Loucy (cell line): Measurements from ENCODE around the gene SNX20.

ENCODE experiments used
- H2AFZ ChIP-seq: fragments of 200-600 bp; sonication (generic); 2 replicates; pipeline ENCODE4 v1.6.0; 2016; ENCODE audit warnings: antibody characterized with exemption, mild to moderate bottlenecking, low read length, moderate library complexity
- H3F3A ChIP-seq: fragments of 200-600 bp; 2 replicates; pipeline ENCODE4 v1.6.0; 2016; ENCODE audit warnings: antibody characterized with exemption, low read depth, mild to moderate bottlenecking
- H3K27me3 ChIP-seq: fragments of 200-600 bp; sonication (generic); 2 replicates; pipeline ENCODE4 v1.6.1; 2014; ENCODE audit warnings: low read length, mild to moderate bottlenecking; ENCODE audit not compliant: insufficient read depth, poor library complexity, severe bottlenecking
- H3K36me3 ChIP-seq: fragments of 200-600 bp; sonication (generic); 2 replicates; pipeline ENCODE4 v1.6.1; 2016; ENCODE audit warnings: low read length; ENCODE audit not compliant: insufficient read depth
- H3K4me1 ChIP-seq: fragments of 200-600 bp; sonication (generic); 2 replicates; pipeline ENCODE4 v1.5.1; 2014; ENCODE audit warnings: low read length, mild to moderate bottlenecking; ENCODE audit not compliant: insufficient read depth, poor library complexity, severe bottlenecking
- H3K4me2 ChIP-seq: fragments of 200-600 bp; sonication (generic); 2 replicates; pipeline ENCODE4 v1.6.0; 2014; ENCODE audit warnings: antibody characterized with exemption, low read length, low read depth, mild to moderate bottlenecking; ENCODE audit not compliant: poor library complexity, severe bottlenecking
- H3K4me3 ChIP-seq: fragments of 200-600 bp; sonication (generic); 2 replicates; pipeline ENCODE4 v1.5.1; 2014; ENCODE audit warnings: low read length, mild to moderate bottlenecking, mixed read lengths; ENCODE audit not compliant: poor library complexity, severe bottlenecking
- H3K79me2 ChIP-seq: fragments of 200-600 bp; sonication (generic); 2 replicates; pipeline ENCODE4 v1.6.1; 2014; ENCODE audit warnings: low read length; ENCODE audit not compliant: insufficient read depth
- H3K9ac ChIP-seq: fragments of 200-600 bp; sonication (generic); 2 replicates; pipeline ENCODE4 v1.6.0; 2014; ENCODE audit warnings: mild to moderate bottlenecking, low read depth, low read length, moderate library complexity; ENCODE audit not compliant: poor library complexity, severe bottlenecking
- H3K9me2 ChIP-seq: fragments of 200-600 bp; sonication (generic); replicated peaks from 2 replicates; pipeline ENCODE4 v1.6.1; 2016; ENCODE audit warnings: low read depth, low read length, mixed read lengths
- H3K9me3 ChIP-seq: fragments of 200-600 bp; sonication (generic); 2 replicates; pipeline ENCODE4 v1.6.1; 2014; ENCODE audit warnings: mild to moderate bottlenecking, antibody characterized with exemption, low read length, low read depth; ENCODE audit not compliant: insufficient read depth
- H4K20me1 ChIP-seq: fragments of 200-600 bp; sonication (generic); 2 replicates; pipeline ENCODE4 v1.6.0; 2014; ENCODE audit warnings: antibody characterized with exemption, low read length, mild to moderate bottlenecking; ENCODE audit not compliant: insufficient read depth, poor library complexity, severe bottlenecking
- CTCF ChIP-seq: fragments of 200-600 bp; sonication (generic); conservative IDR thresholded peaks from 2 replicates; pipeline ENCODE4 v1.5.1; 2014; ENCODE audit warnings: mild to moderate bottlenecking, antibody characterized with exemption, low read length
- EZH2phosphoT487 ChIP-seq: fragments of 200-600 bp; IDR thresholded peaks from 2 replicates; pipeline ENCODE4 v1.6.1; 2018; ENCODE audit warnings: antibody characterized with exemption, mild to moderate bottlenecking, moderate library complexity, borderline replicate concordance

SNX20 gene

DNA sequence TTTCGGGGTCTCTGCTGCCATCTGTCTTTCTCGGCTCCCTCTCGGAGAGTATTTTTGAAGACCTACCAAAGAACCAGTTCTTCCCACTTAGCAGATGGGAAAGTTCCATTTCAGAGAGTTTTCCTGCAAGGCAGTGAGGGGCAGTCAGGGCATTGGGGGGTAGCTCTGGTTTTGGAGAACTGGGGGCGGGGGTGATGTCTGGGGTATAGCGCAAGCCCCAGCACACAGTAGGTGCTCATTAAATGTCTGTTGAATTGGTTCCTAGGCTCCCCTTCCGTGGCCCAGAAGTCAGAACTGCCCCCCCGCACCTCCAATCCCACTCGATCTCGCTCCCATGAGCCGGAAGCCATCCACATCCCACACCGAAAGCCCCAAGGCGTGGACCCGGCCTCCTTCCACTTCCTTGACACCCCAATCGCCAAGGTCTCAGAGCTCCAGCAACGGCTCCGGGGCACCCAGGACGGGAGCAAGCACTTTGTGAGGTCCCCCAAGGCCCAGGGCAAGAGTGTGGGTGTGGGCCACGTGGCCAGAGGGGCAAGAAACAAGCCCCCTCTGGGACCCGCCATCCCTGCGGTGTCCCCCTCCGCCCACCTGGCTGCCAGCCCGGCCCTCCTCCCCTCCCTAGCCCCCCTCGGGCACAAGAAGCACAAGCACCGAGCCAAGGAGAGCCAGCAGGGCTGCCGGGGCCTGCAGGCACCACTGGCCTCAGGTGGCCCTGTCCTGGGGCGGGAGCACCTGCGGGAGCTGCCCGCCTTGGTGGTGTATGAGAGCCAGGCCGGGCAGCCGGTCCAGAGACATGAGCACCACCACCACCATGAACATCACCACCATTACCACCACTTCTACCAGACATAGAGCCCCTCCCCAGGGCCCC is 47.9 kb downstream of the SNX20 start:
- Histone ChIP-seq H3K4me3 (no peak overlapping the region), H3K9me3 (no peaks in the 10 kb centered on the region), H3K79me2 (no peaks in the 10 kb centered on the region), H2AFZ (no peak overlapping the region), H3K9ac (no peak overlapping the region), H3K36me3 (no peaks in the 10 kb centered on the region), H4K20me1 (no peaks in the 10 kb centered on the region), H3F3A (no peaks in the 10 kb centered on the region), H3K27me3 (no peaks in the 10 kb centered on the region), H3K4me2 (no peak overlapping the region), H3K4me1 (no peaks in the 10 kb centered on the region), H3K9me2 (no peaks in the 10 kb centered on the region)
- TF ChIP-seq EZH2phosphoT487, result no peak
- TF ChIP-seq CTCF, result no peak

- Histone ChIP-seq H3K36me3 (no peaks in the 10 kb centered on the region), H3K4me3 (no peak overlapping the region), H3K27me3 (no peaks in the 10 kb centered on the region), H3K9me2 (no peaks in the 10 kb centered on the region), H4K20me1 (no peaks in the 10 kb centered on the region), H3K4me1 (peaks cover 6% of the 10 kb centered on the region), H3K4me2 (no peak overlapping the region), H3K79me2 (no peaks in the 10 kb centered on the region), H3F3A (no peaks in the 10 kb centered on the region), H3K9me3 (no peaks in the 10 kb centered on the region), H3K9ac (no peak overlapping the region), H2AFZ (no peak overlapping the region)
- TF ChIP-seq CTCF, result no peak
- no peak for TF ChIP-seq EZH2phosphoT487
Measured at GRCh38 chr16:50631985-50632576, 49.0 kb downstream of the SNX20 start.

DNA sequence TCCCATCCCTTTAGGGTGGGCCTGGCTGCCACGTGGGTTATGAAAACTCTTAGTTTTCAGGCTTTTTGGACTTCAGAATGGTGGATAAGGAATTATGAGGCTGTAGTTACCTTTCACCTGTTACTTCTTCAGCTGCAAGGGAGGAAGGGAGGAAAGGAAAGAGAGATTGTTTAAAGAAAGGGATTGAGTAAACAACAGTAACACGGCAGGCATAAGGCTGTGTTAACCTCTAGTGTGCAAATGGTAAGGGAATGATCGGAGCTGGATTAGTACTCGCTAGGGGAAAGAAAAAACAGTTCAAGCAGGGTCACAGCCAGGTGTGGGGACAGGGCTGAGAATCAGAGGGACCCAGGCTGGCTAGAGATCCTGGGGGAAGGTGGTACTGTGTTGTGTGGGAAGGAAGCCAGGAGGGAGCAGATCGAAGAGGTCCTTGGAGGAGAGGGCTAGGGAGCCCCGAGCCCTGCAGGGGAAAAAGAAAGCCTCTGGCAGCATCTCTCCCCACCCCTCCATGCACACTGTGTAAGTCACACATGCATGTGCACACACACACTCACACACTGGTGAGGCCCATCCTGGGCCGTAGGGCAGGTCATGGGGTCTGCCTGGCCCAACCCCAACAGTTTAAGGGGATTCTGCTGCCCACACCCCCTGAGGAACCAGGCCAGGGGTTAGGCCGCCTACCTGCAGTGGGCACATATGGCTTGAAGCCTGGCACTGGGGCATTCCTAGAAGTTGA is 49.7 kb downstream of the SNX20 start:
- Histone ChIP-seq H3F3A (no peaks in the 10 kb centered on the region), H3K9me2 (no peaks in the 10 kb centered on the region), H3K4me2 (no peak overlapping the region), H3K9me3 (no peaks in the 10 kb centered on the region), H3K79me2 (no peaks in the 10 kb centered on the region), H2AFZ (no peak overlapping the region), H3K27me3 (no peaks in the 10 kb centered on the region), H3K4me1 (peaks cover 12% of the 10 kb centered on the region), H3K4me3 (no peak overlapping the region), H4K20me1 (no peaks in the 10 kb centered on the region), H3K36me3 (no peaks in the 10 kb centered on the region), H3K9ac (no peak overlapping the region)
- TF ChIP-seq CTCF (no peak), EZH2phosphoT487 (no peak)
